Measurements from ENCODE around the gene PRSS8.
"Not testable (repeated sequence)": the region's sequence is repeated elsewhere in the genome, so short reads cannot be mapped to it uniquely, and the experiment has no call there.

DNA sequence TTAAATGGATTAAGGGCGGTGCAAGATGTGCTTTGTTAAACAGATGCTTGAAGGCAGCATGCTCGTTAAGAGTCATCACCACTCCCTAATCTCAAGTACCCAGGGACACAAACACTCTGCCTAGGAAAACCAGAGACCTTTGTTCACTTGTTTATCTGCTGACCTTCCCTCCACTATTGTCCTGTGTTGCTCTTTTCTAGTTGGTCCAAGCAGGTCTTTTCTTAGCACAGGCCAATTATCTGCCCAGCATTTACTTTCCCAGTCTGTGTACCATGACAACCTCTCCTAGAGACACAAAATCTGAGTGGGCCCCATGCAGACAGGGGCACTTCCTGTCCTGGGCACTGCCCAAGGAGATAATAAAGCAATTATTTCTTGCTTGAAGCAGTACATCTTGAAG is 34.5 kb upstream of the PRSS8 start:
- TF ChIP-seq, protein P1, sequence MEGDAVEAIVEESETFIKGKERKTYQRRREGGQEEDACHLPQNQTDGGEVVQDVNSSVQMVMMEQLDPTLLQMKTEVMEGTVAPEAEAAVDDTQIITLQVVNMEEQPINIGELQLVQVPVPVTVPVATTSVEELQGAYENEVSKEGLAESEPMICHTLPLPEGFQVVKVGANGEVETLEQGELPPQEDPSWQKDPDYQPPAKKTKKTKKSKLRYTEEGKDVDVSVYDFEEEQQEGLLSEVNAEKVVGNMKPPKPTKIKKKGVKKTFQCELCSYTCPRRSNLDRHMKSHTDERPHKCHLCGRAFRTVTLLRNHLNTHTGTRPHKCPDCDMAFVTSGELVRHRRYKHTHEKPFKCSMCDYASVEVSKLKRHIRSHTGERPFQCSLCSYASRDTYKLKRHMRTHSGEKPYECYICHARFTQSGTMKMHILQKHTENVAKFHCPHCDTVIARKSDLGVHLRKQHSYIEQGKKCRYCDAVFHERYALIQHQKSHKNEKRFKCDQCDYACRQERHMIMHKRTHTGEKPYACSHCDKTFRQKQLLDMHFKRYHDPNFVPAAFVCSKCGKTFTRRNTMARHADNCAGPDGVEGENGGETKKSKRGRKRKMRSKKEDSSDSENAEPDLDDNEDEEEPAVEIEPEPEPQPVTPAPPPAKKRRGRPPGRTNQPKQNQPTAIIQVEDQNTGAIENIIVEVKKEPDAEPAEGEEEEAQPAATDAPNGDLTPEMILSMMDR (IDR thresholded peaks at IDR 0.05; ENCODE audit: insufficient read depth, low read length, poor library complexity, severe bottlenecking): not testable (repeated sequence)
- TF ChIP-seq EZH2phosphoT487 (conservative IDR thresholded peaks at IDR 0.05; ENCODE audit: low read length): not testable (repeated sequence)
